ENCODE measurements around the gene PHRF1.
"Not testable (repeated sequence)": the region's sequence is repeated elsewhere in the genome, so short reads cannot be mapped to it uniquely, and the experiment has no call there.

PHRF1 gene

GRCh38 chr11:636511-637332, 60.5 kb downstream of the PHRF1 start, which contains the start of gene DRD4:
Gene DRD4, plus strand, starts transcription at chr11:637269. Its CDS starts 36 bp downstream, at chr11:637305.
- DNase-seq: no peak

GRCh38 chr11:637333-637592, 61.0 kb downstream of the PHRF1 start:
- DNase-seq: no peak

GRCh38 chr11:637593-638521, 61.6 kb downstream of the PHRF1 start:
- DNase-seq: no peak

GRCh38 chr11:638631-639331, 62.5 kb downstream of the PHRF1 start:
- DNase-seq: no peak

GRCh38 chr11:639332-639955, 63.2 kb downstream of the PHRF1 start:
- no peak for DNase-seq

- DNase-seq: no peak
Measured at GRCh38 chr11:640021-640706, 63.9 kb downstream of the PHRF1 start.

- DNase-seq: no peak
Measured at GRCh38 chr11:641806-642370, 65.6 kb downstream of the PHRF1 start.

- DNase-seq: no peak
Measured at GRCh38 chr11:643366-643765, 67.1 kb downstream of the PHRF1 start.

GRCh38 chr11:643849-644738, 67.8 kb downstream of the PHRF1 start:
- no peak for DNase-seq

GRCh38 chr11:645536-645935, 69.3 kb downstream of the PHRF1 start:
- no peak for DNase-seq

GRCh38 chr11:646214-646613, 69.9 kb downstream of the PHRF1 start:
- DNase-seq: no peak

GRCh38 chr11:647672-648158, 71.4 kb downstream of the PHRF1 start:
- DNase-seq: not testable (repeated sequence)

- no peak for DNase-seq
Measured at GRCh38 chr11:650482-650881, 74.2 kb downstream of the PHRF1 start.

GRCh38 chr11:653136-653535, 76.9 kb downstream of the PHRF1 start:
- DNase-seq: not testable (repeated sequence)

GRCh38 chr11:653837-654236, 77.6 kb downstream of the PHRF1 start:
- no peak for DNase-seq

GRCh38 chr11:654444-654843, 78.2 kb downstream of the PHRF1 start:
- DNase-seq: not testable (repeated sequence)

- DNase-seq: no peak
Measured at GRCh38 chr11:655036-655726, 78.9 kb downstream of the PHRF1 start.

- no peak for DNase-seq
Measured at GRCh38 chr11:656426-656825, 80.2 kb downstream of the PHRF1 start.

GRCh38 chr11:656866-657265, 80.6 kb downstream of the PHRF1 start:
- no peak for DNase-seq

GRCh38 chr11:657691-658126, 81.4 kb downstream of the PHRF1 start:
- no peak for DNase-seq

Measured in NCI-H1694 (cell line).